ENCODE data around the gene GULP1.
"Not testable (repeated sequence)": the region's sequence is repeated elsewhere in the genome, so short reads cannot be mapped to it uniquely, and the experiment has no call there.

The GULP1 gene

DNA sequence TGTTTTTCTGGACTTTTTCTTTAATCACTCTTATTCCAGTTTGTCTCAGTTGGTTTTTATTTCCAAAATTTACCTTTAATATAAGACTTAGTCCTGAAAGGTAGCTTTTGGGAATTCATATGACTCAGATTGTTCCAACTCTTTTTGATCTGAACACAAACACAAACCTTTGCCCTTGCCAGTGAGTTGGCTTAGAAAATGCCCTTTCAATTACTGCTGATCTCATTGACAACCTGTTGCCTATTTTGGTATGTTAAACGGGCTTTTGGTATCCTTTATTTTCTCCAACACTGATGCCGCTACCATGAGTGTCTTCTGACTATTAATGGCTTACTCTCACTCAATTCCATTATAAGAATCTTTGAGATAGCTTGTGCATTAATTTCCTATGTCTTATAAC, 143.4 kb downstream of the GULP1 start:
- DNase-seq, result no peak

GRCh38 chr2:188437537-188437936, 145.9 kb downstream of the GULP1 start:
- DNase-seq, result no peak

DNA sequence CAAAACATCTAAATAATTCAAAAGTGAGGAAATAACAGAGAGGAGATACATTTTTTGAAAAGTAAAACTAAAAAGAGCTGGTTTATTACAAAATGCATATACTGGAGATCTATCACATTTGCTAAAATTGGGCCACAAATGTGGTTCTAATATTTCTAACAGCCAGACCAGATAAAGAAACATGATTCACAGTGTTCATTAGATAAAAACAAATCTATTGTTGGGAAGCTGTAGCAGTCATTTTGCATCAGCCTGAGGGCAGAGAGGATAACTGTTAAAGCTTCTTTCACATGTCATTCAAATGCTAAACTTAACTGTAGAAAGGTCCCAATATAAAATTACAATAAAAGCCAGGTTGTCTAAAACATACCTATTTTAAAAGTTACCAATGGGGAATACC, 148.3 kb downstream of the GULP1 start:
- DNase-seq, result no peak

- DNase-seq, result no peak
Observed at GRCh38 chr2:188440849-188441248, 149.2 kb downstream of the GULP1 start.

DNA sequence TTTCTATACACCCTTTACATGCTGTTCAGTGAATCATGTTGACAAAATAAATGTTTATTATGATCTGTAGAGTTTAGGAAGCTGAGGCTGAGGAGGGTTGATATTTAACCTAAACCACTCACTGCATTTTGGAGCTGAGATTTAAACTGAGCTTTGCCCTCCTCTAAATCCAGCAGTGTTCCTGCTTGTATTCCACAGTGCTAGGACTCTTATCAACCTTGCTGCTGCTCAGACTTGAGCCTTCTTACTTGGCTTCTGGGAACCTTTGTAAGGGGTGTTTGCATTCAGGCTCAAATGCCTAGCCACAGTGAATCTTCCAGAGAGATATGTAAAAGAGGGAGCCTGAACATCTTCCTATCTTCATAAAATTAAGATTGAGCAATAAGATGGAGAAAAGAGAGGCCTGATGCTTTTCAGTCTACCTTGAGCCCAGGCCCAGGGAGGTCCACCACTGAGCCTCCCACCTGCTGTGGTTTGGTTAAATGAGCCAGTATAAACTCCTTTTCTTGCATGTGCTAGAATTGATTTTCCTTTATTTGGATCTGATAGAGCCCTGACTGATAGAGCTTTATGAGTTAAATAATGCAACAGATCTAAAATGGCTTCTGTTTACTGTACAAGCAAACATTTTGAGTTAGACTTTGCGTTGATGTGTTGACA, 149.7 kb downstream of the GULP1 start:
- DNase-seq, result no peak

- no peak for DNase-seq
Observed at GRCh38 chr2:188443207-188443606, 151.5 kb downstream of the GULP1 start.

- DNase-seq, result no peak
Observed at GRCh38 chr2:188444106-188444835, 152.6 kb downstream of the GULP1 start.

- DNase-seq, result no peak
Observed at GRCh38 chr2:188449561-188449960, 157.9 kb downstream of the GULP1 start.

DNA sequence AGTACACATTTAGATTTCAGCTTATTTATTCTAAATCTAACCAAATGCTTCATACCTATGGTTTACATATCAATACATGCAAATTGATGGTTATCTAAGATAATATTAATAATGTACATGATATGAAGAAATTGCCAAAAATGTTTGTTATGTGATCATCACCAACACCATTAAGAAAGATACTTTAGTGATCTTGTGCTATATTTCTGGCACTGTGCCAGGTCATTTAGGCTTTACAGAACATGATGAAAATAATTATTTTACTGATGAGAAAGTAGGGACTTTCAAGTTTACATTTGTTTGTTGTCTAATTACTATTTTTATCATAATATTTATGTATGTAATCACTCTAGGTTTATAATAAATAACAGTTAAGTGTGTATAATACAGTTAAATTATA, 158.3 kb downstream of the GULP1 start:
- no peak for DNase-seq

GRCh38 chr2:188450732-188451483, 159.2 kb downstream of the GULP1 start:
- DNase-seq, result no peak

DNA sequence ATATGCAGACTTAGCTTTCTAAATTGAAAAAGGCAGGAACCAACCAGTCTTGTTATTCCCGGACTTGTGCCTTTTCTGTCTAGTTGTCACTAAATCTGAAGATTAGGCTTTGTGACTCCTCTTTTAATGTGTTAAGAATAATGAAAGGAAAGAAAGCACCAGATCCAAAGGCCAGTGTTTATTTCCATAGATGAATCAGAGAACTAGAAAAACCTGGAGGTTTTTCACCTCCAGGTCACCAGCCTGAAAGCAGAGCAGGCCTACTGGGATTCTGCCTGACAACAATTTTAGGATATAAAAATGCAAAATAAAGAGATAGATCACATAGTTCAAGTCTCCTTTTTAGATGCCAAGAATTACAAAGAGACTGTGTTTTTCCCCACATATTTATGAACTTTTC, 160.4 kb downstream of the GULP1 start:
- no peak for DNase-seq

GRCh38 chr2:188456114-188456909, 164.6 kb downstream of the GULP1 start:
- no peak for DNase-seq

DNA sequence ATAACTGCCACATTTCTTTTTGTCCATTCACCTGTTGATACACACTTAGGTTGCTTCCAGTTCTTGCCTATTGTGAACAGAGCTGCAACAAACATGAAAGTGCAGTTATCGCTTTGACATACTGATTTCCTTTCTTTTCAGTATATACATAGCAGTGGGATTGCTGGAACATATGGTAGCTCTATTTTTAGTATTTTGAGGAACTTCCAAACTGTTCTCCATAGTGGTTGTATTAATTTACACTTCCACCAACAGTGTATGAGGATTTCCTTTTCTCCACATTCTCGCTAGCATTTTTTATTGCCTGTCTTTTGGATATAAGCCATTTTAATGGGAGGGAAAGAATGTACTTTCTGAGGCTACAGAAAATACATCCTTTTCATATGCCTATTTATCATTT, 167.4 kb downstream of the GULP1 start:
- DNase-seq, result no peak

GRCh38 chr2:188466078-188466477, 174.4 kb downstream of the GULP1 start:
- not testable (repeated sequence) for DNase-seq

- no peak for DNase-seq
Observed at GRCh38 chr2:188466761-188467160, 175.1 kb downstream of the GULP1 start.

DNA sequence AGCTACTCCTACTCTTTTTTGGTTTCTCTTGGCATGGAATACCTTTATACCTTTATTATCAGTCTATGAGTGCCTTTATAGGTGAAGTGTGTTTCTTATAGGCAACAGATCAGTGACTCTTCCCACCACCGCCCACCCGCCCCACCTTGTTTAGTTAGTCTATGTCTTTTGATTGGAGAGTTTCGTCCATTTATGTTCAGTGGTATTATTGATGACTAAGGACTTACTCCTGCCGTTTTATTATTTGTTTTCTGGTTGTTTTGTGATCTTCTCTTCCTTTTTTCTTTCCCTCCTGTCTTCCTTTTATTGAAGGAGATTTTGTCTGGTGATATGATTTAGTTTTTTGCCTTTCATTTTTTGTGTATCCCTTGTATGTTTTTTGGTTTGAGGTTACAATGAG, 179.5 kb downstream of the GULP1 start:
- no peak for DNase-seq

DNA sequence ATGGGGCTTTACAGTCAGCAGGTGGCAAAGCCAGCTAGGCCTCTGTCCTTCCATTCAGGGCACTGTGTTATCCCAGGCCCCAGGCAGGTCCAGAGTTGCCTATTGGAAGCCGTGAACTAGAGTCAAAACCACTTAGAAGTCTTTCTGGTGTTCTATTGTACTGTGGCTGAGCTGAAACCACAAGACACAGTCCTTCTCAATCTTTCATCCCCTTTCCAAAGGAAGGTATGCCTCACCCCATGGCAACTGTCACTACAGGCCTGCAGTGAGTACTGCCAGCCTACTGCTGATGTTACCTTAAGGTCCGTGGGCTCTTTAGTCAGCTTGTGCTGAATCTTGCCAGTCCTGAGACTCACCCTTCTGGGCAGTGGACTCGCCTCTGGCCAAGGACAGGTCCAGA, 181.6 kb downstream of the GULP1 start:
- DNase-seq, result no peak

GRCh38 chr2:188474316-188474715, 182.6 kb downstream of the GULP1 start:
- no peak for DNase-seq

GRCh38 chr2:188475945-188476344, 184.3 kb downstream of the GULP1 start:
- DNase-seq, result no peak

GRCh38 chr2:188477564-188478103, 186.0 kb downstream of the GULP1 start:
- DNase-seq, result no peak

GRCh38 chr2:188478724-188479123, 187.1 kb downstream of the GULP1 start:
- DNase-seq, result no peak

- no peak for DNase-seq
Observed at GRCh38 chr2:188481474-188481873, 189.8 kb downstream of the GULP1 start.

- no peak for DNase-seq
Observed at GRCh38 chr2:188485496-188485895, 193.8 kb downstream of the GULP1 start.

Measured in CD4-positive, alpha-beta T cell treated with Interferon alpha-2 for 1 hour (primary cell).